Adipocyte (in vitro differentiated cells): ENCODE results near the gene TM7SF3.
"Not testable (repeated sequence)": the region's sequence is repeated elsewhere in the genome, so short reads cannot be mapped to it uniquely, and the experiment has no call there.

ENCODE experiments used
- DNase-seq: peaks from one replicate; pipeline ENCODE4 v3.0.0-alpha.2; 2015; ENCODE audit warnings: low read depth
- H3K27me3 ChIP-seq: replicated peaks from 2 replicates; pipeline ENCODE4 v1.7.0; 2013; ENCODE audit warnings: mild to moderate bottlenecking, low read length, moderate library complexity; ENCODE audit not compliant: control insufficient read depth, insufficient read depth
- H3K36me3 ChIP-seq: 2 replicates; pipeline ENCODE4 v1.7.0; 2013; ENCODE audit warnings: low read length, mild to moderate bottlenecking, moderate library complexity; ENCODE audit not compliant: control insufficient read depth, insufficient read depth, severe bottlenecking
- H3K4me1 ChIP-seq: 2 replicates; pipeline ENCODE4 v1.7.0; 2013; ENCODE audit warnings: mild to moderate bottlenecking, low read length, moderate library complexity; ENCODE audit not compliant: control insufficient read depth, insufficient read depth
- H3K4me3 ChIP-seq: 2 replicates; pipeline ENCODE4 v1.7.0; 2013; ENCODE audit warnings: mild to moderate bottlenecking, low read length, moderate library complexity
- H3K9ac ChIP-seq: 2 replicates; pipeline ENCODE4 v1.7.0; 2013; ENCODE audit warnings: mild to moderate bottlenecking, low read length, moderate library complexity
- H3K9me3 ChIP-seq: 2 replicates; pipeline ENCODE4 v1.7.0; 2013; ENCODE audit warnings: mild to moderate bottlenecking, low read length, moderate library complexity; ENCODE audit not compliant: control insufficient read depth

Gene TM7SF3

GRCh38 chr12:27034607-27035293 lies 20.6 kb upstream of the TM7SF3 start:
- H3K36me3 ChIP-seq = peaks cover 57% of the 10 kb centered on the region
- no peak overlapping the region for H3K9ac ChIP-seq
- H3K4me3 ChIP-seq = no peak overlapping the region
- H3K4me1 ChIP-seq = no peaks in the 10 kb centered on the region
- no peaks in the 10 kb centered on the region for H3K27me3 ChIP-seq
- no peaks in the 10 kb centered on the region for H3K9me3 ChIP-seq
- DNase-seq = no peak

GRCh38 chr12:27032679-27033078 lies 18.5 kb upstream of the TM7SF3 start:
- no peak for DNase-seq
- Histone ChIP-seq H3K36me3 (peaks cover 68% of the 10 kb centered on the region), H3K27me3 (no peaks in the 10 kb centered on the region)

GRCh38 chr12:27031531-27031930 lies 17.3 kb upstream of the TM7SF3 start:
- H3K4me3 ChIP-seq = no peak overlapping the region
- H3K36me3 ChIP-seq = peaks cover 73% of the 10 kb centered on the region
- H3K9me3 ChIP-seq = no peaks in the 10 kb centered on the region
- H3K4me1 ChIP-seq = no peaks in the 10 kb centered on the region
- DNase-seq = peak; percentile 42
- no peaks in the 10 kb centered on the region for H3K27me3 ChIP-seq
- H3K9ac ChIP-seq = no peak overlapping the region

More at GRCh38 chr12:27032679-27033078, 18.5 kb upstream of the TM7SF3 start:
- Histone ChIP-seq H3K9ac (no peak overlapping the region), H3K4me1 (no peaks in the 10 kb centered on the region), H3K4me3 (no peak overlapping the region), H3K9me3 (no peaks in the 10 kb centered on the region)

GRCh38 chr12:27026257-27026656 lies 12.1 kb upstream of the TM7SF3 start:
- Histone ChIP-seq H3K4me3 (no peak overlapping the region), H3K9me3 (no peaks in the 10 kb centered on the region), H3K4me1 (peaks cover 34% of the 10 kb centered on the region), H3K36me3 (peaks cover 41% of the 10 kb centered on the region), H3K9ac (no peak overlapping the region), H3K27me3 (no peaks in the 10 kb centered on the region)
- peak; percentile 61 for DNase-seq

- peaks cover 34% of the 10 kb centered on the region for H3K4me1 ChIP-seq
- H3K36me3 ChIP-seq = peaks cover 32% of the 10 kb centered on the region
- no peak overlapping the region for H3K4me3 ChIP-seq
- DNase-seq = peak; percentile 24
- H3K9ac ChIP-seq = no peak overlapping the region
- H3K9me3 ChIP-seq = no peaks in the 10 kb centered on the region
- H3K27me3 ChIP-seq = no peaks in the 10 kb centered on the region
Measured at GRCh38 chr12:27025116-27025515, 10.9 kb upstream of the TM7SF3 start.

GRCh38 chr12:27024291-27024690 lies 10.1 kb upstream of the TM7SF3 start:
- Histone ChIP-seq H3K4me3 (peak overlapping the region; percentile 100), H3K27me3 (no peaks in the 10 kb centered on the region), H3K9ac (peak overlapping the region; percentile 99), H3K4me1 (peaks cover 34% of the 10 kb centered on the region), H3K36me3 (peaks cover 23% of the 10 kb centered on the region), H3K9me3 (no peaks in the 10 kb centered on the region)
- DNase-seq = peak; percentile 56

GRCh38 chr12:27020761-27021160 lies 6.6 kb upstream of the TM7SF3 start:
- Histone ChIP-seq H3K27me3 (no peaks in the 10 kb centered on the region), H3K9ac (no peak overlapping the region), H3K36me3 (no peaks in the 10 kb centered on the region), H3K4me1 (peaks cover 28% of the 10 kb centered on the region), H3K4me3 (no peak overlapping the region), H3K9me3 (no peaks in the 10 kb centered on the region)
- DNase-seq = no peak

- peaks cover 12% of the 10 kb centered on the region for H3K4me1 ChIP-seq
- no peaks in the 10 kb centered on the region for H3K27me3 ChIP-seq
- H3K36me3 ChIP-seq = no peaks in the 10 kb centered on the region
- no peak overlapping the region for H3K9ac ChIP-seq
- no peaks in the 10 kb centered on the region for H3K9me3 ChIP-seq
- no peak overlapping the region for H3K4me3 ChIP-seq
- DNase-seq = no peak
Measured at GRCh38 chr12:27018037-27018436, 3.9 kb upstream of the TM7SF3 start.

- DNase-seq = not testable (repeated sequence)
Measured at GRCh38 chr12:27017163-27017823, 3.1 kb upstream of the TM7SF3 start.

GRCh38 chr12:27015730-27016076 lies 1.5 kb upstream of the TM7SF3 start:
- Histone ChIP-seq H3K27me3 (no peaks in the 10 kb centered on the region), H3K36me3 (no peaks in the 10 kb centered on the region), H3K4me3 (no peak overlapping the region), H3K9me3 (no peaks in the 10 kb centered on the region), H3K9ac (peak overlapping the region; percentile 67), H3K4me1 (peaks cover 10% of the 10 kb centered on the region)
- DNase-seq = peak; percentile 80

More at GRCh38 chr12:27017163-27017823, 3.1 kb upstream of the TM7SF3 start:
- H3K9me3 ChIP-seq, H3K36me3 ChIP-seq, H3K27me3 ChIP-seq, H3K9ac ChIP-seq, H3K4me3 ChIP-seq, H3K4me1 ChIP-seq: not testable (repeated sequence)

- DNase-seq = no peak
- Histone ChIP-seq H3K9me3 (no peaks in the 10 kb centered on the region), H3K27me3 (no peaks in the 10 kb centered on the region), H3K4me3 (peak overlapping the region; percentile 99), H3K36me3 (no peaks in the 10 kb centered on the region), H3K4me1 (peaks cover 10% of the 10 kb centered on the region), H3K9ac (peak overlapping the region; percentile 93)
Measured at GRCh38 chr12:27014859-27015729, 910 bp upstream of the TM7SF3 start.
